H1 (cell line): ENCODE results near the gene PHF23. TPM values are rescaled to one million over a fixed set of nuclear protein-coding genes. Genes with fewer than 3 reads are reported as not detected.

Experiments
- BRCA1 ChIP-seq: IDR thresholded peaks from 2 replicates; pipeline ENCODE4 v1.6.1; 2012; ENCODE audit warnings: low read depth, low read length, improper control_type of control experiment
- FOSL1 ChIP-seq: IDR thresholded peaks from 2 replicates; pipeline ENCODE4 v1.6.1; 2011; ENCODE audit warnings: mild to moderate bottlenecking, low read depth, low read length, moderate library complexity; ENCODE audit not compliant: insufficient read depth
- GABPA ChIP-seq: IDR thresholded peaks from 2 replicates; pipeline ENCODE4 v1.6.1; 2011; ENCODE audit warnings: mild to moderate bottlenecking, low read length, moderate library complexity, borderline replicate concordance; ENCODE audit not compliant: insufficient read depth
- RAD21 ChIP-seq, 2 experiments: IDR thresholded peaks in 1 of 2; conservative IDR thresholded peaks in 1 of 2; 2 replicates each; pipeline ENCODE4 v1.6.1; 2011; ENCODE audit warnings: low read depth in 2 of 2, low read length in 2 of 2, improper control_type of control experiment in 1 of 2, inconsistent platforms in 1 of 2, mild to moderate bottlenecking in 1 of 2, moderate library complexity in 1 of 2
- SUZ12 ChIP-seq: fragments of 200-600 bp; sonication (generic); IDR thresholded peaks from 2 replicates; pipeline ENCODE4 v1.6.1; 2012; ENCODE audit warnings: mild to moderate bottlenecking, inconsistent platforms, low read length, moderate library complexity, mixed read lengths
- TCF12 ChIP-seq: IDR thresholded peaks from 2 replicates; pipeline ENCODE4 v1.6.1; 2011; ENCODE audit warnings: low read depth, mild to moderate bottlenecking, low read length
- polyA plus RNA-seq, 7 experiments: library from polyadenylated mRNA; depleted of rRNA in 3 of 7; stranded (reverse) in 5 of 7; unstranded in 2 of 7; fragments of >200 nt in 5 of 7; fragments of 200-250 nt in 2 of 7; gene quantifications; 1 replicate in 5 of 7; 2 replicates in 1 of 7; 4 replicates in 1 of 7; pipeline versions ENCODE4 v1.2.1 to v1.2.3, GENCODE V29; 2011 to 2013; ENCODE audit warnings: missing spikeins in 2 of 7, mixed read lengths in 2 of 7
- total RNA-seq: library from RNA; stranded (reverse); fragmentation: NEBNext Ultra II Directional; extraction: Animal tissue kit (Norgen Biotek cat#: 25700); gene quantifications from 2 replicates; pipeline ENCODE4 v1.2.1, GENCODE V29; 2021

The PHF23 gene
- total and polyA plus RNA-seq, 2 of the 8 experiments (the other 6 are each of a cell fraction or from before 2014, with no cell fraction given) = 47.5 to 62.8 TPM

GRCh38 chr17:7239091-7240027 lies at the start of gene PHF23 (continued):
- TF ChIP-seq SUZ12 (no peak), TCF12 (no peak), GABPA (peak; percentile 93), BRCA1 (no peak), FOSL1 (no peak), RAD21 (IDR thresholded peaks at IDR 0.05 in 1 of 2, conservative IDR thresholded peaks at IDR 0.05 in 1 of 2; ENCODE audit: low read depth in 2 of 2, low read length in 2 of 2) (no peak)
- TF ChIP-seq, all 59 proteins: peak for 17
